ENCODE results near the gene FAAH. TPM values are rescaled to one million over a fixed set of nuclear protein-coding genes. Genes with fewer than 3 reads are reported as not detected.

Gene FAAH
- total RNA-seq, 1 donor from 2014 or later = 38.6 TPM

- peaks cover 8% of the 10 kb centered on the region for H3K36me3 Mint-ChIP-seq (ENCODE audit: insufficient read depth)
- TF ChIP-seq CTCF (IDR thresholded peaks at IDR 0.05; ENCODE audit: unreplicated experiment) = no peak
- no peak for DNase-seq (ENCODE audit: low spot score, unreplicated experiment)
- no peak overlapping the region for H3K27ac Mint-ChIP-seq
- H3K4me1 Mint-ChIP-seq (ENCODE audit: low read depth) = no peaks in the 10 kb centered on the region
- peaks cover 10% of the 10 kb centered on the region for H3K27me3 Mint-ChIP-seq
- H3K4me3 Mint-ChIP-seq (ENCODE audit: low read depth) = no peak overlapping the region
- H3K9me3 Mint-ChIP-seq (ENCODE audit: low read depth) = no peaks in the 10 kb centered on the region
Measured at GRCh38 chr1:46415514-46415913, 21.4 kb downstream of the FAAH start.

GRCh38 chr1:46418976-46419375 lies 24.9 kb downstream of the FAAH start:
- DNase-seq (ENCODE audit: low spot score, unreplicated experiment) = no peak
- TF ChIP-seq CTCF (IDR thresholded peaks at IDR 0.05; ENCODE audit: unreplicated experiment) = no peak
- Mint-ChIP-seq H3K36me3 (ENCODE audit: insufficient read depth) (peaks cover 4% of the 10 kb centered on the region), H3K9me3 (ENCODE audit: low read depth) (no peaks in the 10 kb centered on the region), H3K27ac (no peak overlapping the region), H3K4me1 (ENCODE audit: low read depth) (no peaks in the 10 kb centered on the region), H3K4me3 (ENCODE audit: low read depth) (no peak overlapping the region), H3K27me3 (peaks cover 35% of the 10 kb centered on the region)

- no peaks in the 10 kb centered on the region for H3K9me3 Mint-ChIP-seq (ENCODE audit: low read depth)
- no peak overlapping the region for H3K27ac Mint-ChIP-seq
- H3K4me1 Mint-ChIP-seq (ENCODE audit: low read depth) = no peaks in the 10 kb centered on the region
- H3K27me3 Mint-ChIP-seq = peaks cover 38% of the 10 kb centered on the region
- TF ChIP-seq CTCF (IDR thresholded peaks at IDR 0.05; ENCODE audit: unreplicated experiment) = no peak
- peaks cover 2% of the 10 kb centered on the region for H3K36me3 Mint-ChIP-seq (ENCODE audit: insufficient read depth)
- H3K4me3 Mint-ChIP-seq (ENCODE audit: low read depth) = no peak overlapping the region
- no peak for DNase-seq (ENCODE audit: low spot score, unreplicated experiment)
Measured at GRCh38 chr1:46420533-46420915, 26.4 kb downstream of the FAAH start.

GRCh38 chr1:46421739-46422138 lies 27.6 kb downstream of the FAAH start:
- DNase-seq (ENCODE audit: low spot score, unreplicated experiment) = no peak
- peaks cover 2% of the 10 kb centered on the region for H3K36me3 Mint-ChIP-seq (ENCODE audit: insufficient read depth)
- no peaks in the 10 kb centered on the region for H3K4me1 Mint-ChIP-seq (ENCODE audit: low read depth)
- peaks cover 42% of the 10 kb centered on the region for H3K27me3 Mint-ChIP-seq
- no peak overlapping the region for H3K27ac Mint-ChIP-seq
- no peaks in the 10 kb centered on the region for H3K9me3 Mint-ChIP-seq (ENCODE audit: low read depth)
- no peak for TF ChIP-seq CTCF (IDR thresholded peaks at IDR 0.05; ENCODE audit: unreplicated experiment)
- H3K4me3 Mint-ChIP-seq (ENCODE audit: low read depth) = no peak overlapping the region

GRCh38 chr1:46422261-46422871 lies 28.2 kb downstream of the FAAH start:
- no peak for TF ChIP-seq CTCF (IDR thresholded peaks at IDR 0.05; ENCODE audit: unreplicated experiment)
- Mint-ChIP-seq H3K27me3 (peaks cover 42% of the 10 kb centered on the region), H3K4me1 (ENCODE audit: low read depth) (no peaks in the 10 kb centered on the region), H3K27ac (no peak overlapping the region), H3K9me3 (ENCODE audit: low read depth) (no peaks in the 10 kb centered on the region), H3K4me3 (ENCODE audit: low read depth) (no peak overlapping the region), H3K36me3 (ENCODE audit: insufficient read depth) (peaks cover 2% of the 10 kb centered on the region)
- DNase-seq (ENCODE audit: low spot score, unreplicated experiment) = no peak
